SK-N-SH (cell line): ENCODE results near the gene CCDC9.

Experiments used
- CTCF ChIP-seq: fragments of 200-600 bp; sonication (generic); IDR thresholded peaks from 2 replicates; pipeline ENCODE4 v1.6.1; 2017; ENCODE audit warnings: antibody characterized with exemption, mild to moderate bottlenecking, moderate library complexity
- FOSL2 ChIP-seq: IDR thresholded peaks from 2 replicates; pipeline ENCODE4 v1.4.0; 2012; ENCODE audit warnings: low read depth, mild to moderate bottlenecking, moderate library complexity, borderline replicate concordance
- MAX ChIP-seq: IDR thresholded peaks from 2 replicates; pipeline ENCODE4 v1.4.0; 2012; ENCODE audit warnings: low read depth
- PBX3 ChIP-seq: IDR thresholded peaks from 2 replicates; pipeline ENCODE4; 2012
- TCF12 ChIP-seq: IDR thresholded peaks from 2 replicates; pipeline ENCODE4 v1.4.0; 2012

GRCh38 chr19:47228168-47228936 lies 28.0 kb upstream of the CCDC9 start:
- TF ChIP-seq MAX: peak; percentile 38; the same call in 1 of the 2 replicates
- TF ChIP-seq CTCF: no peak
- no peak for TF ChIP-seq PBX3
- TF ChIP-seq TCF12: no peak
- no peak for TF ChIP-seq FOSL2
